Ureter (tissue), 1 donor: ENCODE data around the gene ZCCHC7. TPM values are rescaled to one million over a fixed set of nuclear protein-coding genes. Genes with fewer than 3 reads are reported as not detected.
"Not testable (repeated sequence)": the region's sequence is repeated elsewhere in the genome, so short reads cannot be mapped to it uniquely, and the experiment has no call there.

Experiments
- DNase-seq: peaks from one replicate; pipeline ENCODE4 v3.0.0-alpha.2; 2020; ENCODE audit warnings: low spot score
- total RNA-seq: library from RNA; stranded (reverse); gene quantifications from one replicate; pipeline ENCODE4 v1.2.4, GENCODE V29; 2023
- donor health status: DM: yes; HTN: yes; CAD: no.

Gene ZCCHC7
- total RNA-seq: 31.7 TPM

- DNase-seq: peak; percentile 97
Measured at GRCh38 chr9:37119907-37120842, at the start of gene ZCCHC7. Gene ZCCHC7 (plus strand): TSS chr9:37120574.

- not testable (repeated sequence) for DNase-seq
Measured at GRCh38 chr9:37074790-37075189, 45.6 kb upstream of the ZCCHC7 start.

- DNase-seq: peak; percentile 93
Measured at GRCh38 chr9:37079370-37080164, 40.8 kb upstream of the ZCCHC7 start.

GRCh38 chr9:37080165-37080628, 40.2 kb upstream of the ZCCHC7 start:
- DNase-seq: peak; percentile 45

GRCh38 chr9:37081507-37081906, 38.9 kb upstream of the ZCCHC7 start:
- DNase-seq: not testable (repeated sequence)

GRCh38 chr9:37082214-37082765, 38.1 kb upstream of the ZCCHC7 start:
- DNase-seq: no peak

- no peak for DNase-seq
Measured at GRCh38 chr9:37083654-37084053, 36.7 kb upstream of the ZCCHC7 start.

GRCh38 chr9:37085233-37085632, 35.1 kb upstream of the ZCCHC7 start:
- DNase-seq: no peak

- not testable (repeated sequence) for DNase-seq
Measured at GRCh38 chr9:37092714-37093295, 27.6 kb upstream of the ZCCHC7 start.

- no peak for DNase-seq
Measured at GRCh38 chr9:37094751-37095150, 25.6 kb upstream of the ZCCHC7 start.

- DNase-seq: no peak
Measured at GRCh38 chr9:37096628-37097027, 23.7 kb upstream of the ZCCHC7 start.

- DNase-seq: no peak
Measured at GRCh38 chr9:37097294-37097693, 23.1 kb upstream of the ZCCHC7 start.

- no peak for DNase-seq
Measured at GRCh38 chr9:37100327-37100726, 20.0 kb upstream of the ZCCHC7 start.

GRCh38 chr9:37100741-37101140, 19.6 kb upstream of the ZCCHC7 start:
- no peak for DNase-seq

GRCh38 chr9:37102486-37102885, 17.9 kb upstream of the ZCCHC7 start:
- no peak for DNase-seq

GRCh38 chr9:37104183-37104889, 16.0 kb upstream of the ZCCHC7 start:
- no peak for DNase-seq

- DNase-seq: no peak
Measured at GRCh38 chr9:37105234-37105633, 15.1 kb upstream of the ZCCHC7 start.

- DNase-seq: no peak
Measured at GRCh38 chr9:37107701-37108100, 12.7 kb upstream of the ZCCHC7 start.

- DNase-seq: not testable (repeated sequence)
Measured at GRCh38 chr9:37114442-37114841, 5.9 kb upstream of the ZCCHC7 start.

GRCh38 chr9:37117956-37118355, 2.4 kb upstream of the ZCCHC7 start:
- no peak for DNase-seq

GRCh38 chr9:37119360-37119759, 1.0 kb upstream of the ZCCHC7 start:
- no peak for DNase-seq
